ENCODE results near the gene ABHD5.

Gene ABHD5

DNA sequence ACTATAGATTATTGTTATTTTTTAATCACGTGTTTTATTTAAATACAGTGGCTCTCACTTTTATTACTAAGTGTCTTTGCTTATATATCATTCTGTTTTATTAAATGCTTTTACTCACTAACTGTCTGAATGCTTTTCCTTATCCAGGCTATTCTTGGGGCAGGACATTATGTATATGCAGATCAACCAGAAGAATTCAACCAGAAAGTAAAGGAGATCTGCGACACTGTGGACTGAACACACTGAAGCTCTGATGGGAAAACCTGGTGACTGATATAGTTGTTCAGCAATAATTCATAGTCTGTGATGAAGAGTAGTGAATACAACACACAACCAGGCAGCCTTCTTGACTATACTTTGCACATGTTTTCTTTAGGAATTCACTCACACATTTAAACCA, 27.6 kb downstream of the ABHD5 start:
- no peak for DNase-seq (ENCODE audit: low read depth, low spot score)

- DNase-seq (ENCODE audit: low read depth, low spot score): no peak
Observed at GRCh38 chr3:43723121-43723734, 32.5 kb downstream of the ABHD5 start.

DNA sequence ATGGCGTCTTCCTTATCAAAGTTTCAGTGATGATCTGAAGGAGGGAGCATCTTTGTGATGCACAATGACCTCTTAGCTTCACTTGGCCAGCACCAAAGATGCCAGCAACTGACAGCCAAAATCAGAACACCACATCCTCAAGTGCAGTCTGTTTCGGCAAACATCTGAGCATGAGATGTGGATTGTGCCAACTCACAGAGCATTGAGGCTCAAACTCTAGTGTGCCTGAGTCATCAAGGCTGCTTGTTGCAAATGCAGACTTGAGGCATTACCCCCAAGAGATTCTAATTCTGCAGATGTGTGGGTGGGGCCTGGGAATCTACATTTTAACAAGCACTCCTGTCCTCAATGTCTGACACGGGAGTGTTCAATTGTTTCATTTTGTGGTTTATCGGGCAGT, 35.8 kb downstream of the ABHD5 start:
- no peak for DNase-seq (ENCODE audit: low read depth, low spot score)

- no peak for DNase-seq (ENCODE audit: low read depth, low spot score)
Observed at GRCh38 chr3:43727930-43728329, 37.2 kb downstream of the ABHD5 start.

DNA sequence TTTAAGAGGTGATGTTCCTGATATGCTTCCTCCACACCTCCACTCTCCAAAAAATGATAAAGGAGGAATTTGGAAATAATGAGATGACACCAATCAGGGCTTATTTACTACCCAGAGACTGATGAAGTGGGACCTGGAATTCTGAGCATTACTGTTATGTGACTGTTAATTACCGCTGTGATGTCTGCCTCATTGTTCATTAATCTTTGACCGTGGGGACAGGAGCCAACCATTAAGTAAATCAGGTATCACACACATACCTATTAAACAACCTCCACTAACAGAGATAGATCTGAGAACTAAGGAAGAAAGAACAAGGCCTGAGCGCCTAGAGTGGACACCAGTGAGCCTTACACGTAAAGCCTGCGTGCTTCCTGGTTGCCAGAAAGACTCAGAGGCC, 37.7 kb downstream of the ABHD5 start:
- DNase-seq (ENCODE audit: low read depth, low spot score): no peak

- no peak for DNase-seq (ENCODE audit: low read depth, low spot score)
Observed at GRCh38 chr3:43728947-43729346, 38.2 kb downstream of the ABHD5 start.

- no peak for DNase-seq (ENCODE audit: low read depth, low spot score)
Observed at GRCh38 chr3:43729707-43730414, 39.1 kb downstream of the ABHD5 start.

GRCh38 chr3:43732747-43733425, 42.1 kb downstream of the ABHD5 start:
- DNase-seq (ENCODE audit: low read depth, low spot score): no peak

GRCh38 chr3:43733459-43734384, 43.0 kb downstream of the ABHD5 start:
- DNase-seq (ENCODE audit: low read depth, low spot score): no peak

GRCh38 chr3:43734685-43735084, 43.9 kb downstream of the ABHD5 start:
- no peak for DNase-seq (ENCODE audit: low read depth, low spot score)

DNA sequence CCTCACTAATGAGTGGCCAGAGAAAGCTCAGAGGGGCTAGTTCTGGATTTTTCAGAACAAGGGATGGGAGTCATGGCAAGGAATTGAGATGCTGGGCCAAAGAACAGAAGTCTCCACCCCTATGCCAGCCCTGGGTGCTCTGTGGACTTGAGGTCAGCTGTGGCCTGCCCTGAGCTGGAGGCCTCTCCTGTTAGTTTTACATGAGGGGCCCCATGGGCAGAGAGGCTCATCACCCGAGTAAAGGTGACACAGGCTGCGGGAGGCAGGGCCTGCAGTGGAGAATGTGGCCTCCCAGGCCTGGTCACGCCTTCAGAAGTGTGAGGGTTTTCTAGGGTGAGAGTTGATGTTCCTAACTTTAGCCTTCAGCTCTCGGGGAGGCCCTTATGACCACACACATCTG, 44.9 kb downstream of the ABHD5 start:
- no peak for DNase-seq (ENCODE audit: low read depth, low spot score)

GRCh38 chr3:43736558-43737440, 46.1 kb downstream of the ABHD5 start:
- peak; percentile 30 for DNase-seq (ENCODE audit: low read depth, low spot score)

GRCh38 chr3:43738305-43738704, 47.6 kb downstream of the ABHD5 start:
- no peak for DNase-seq (ENCODE audit: low read depth, low spot score)

GRCh38 chr3:43742920-43743319, 52.2 kb downstream of the ABHD5 start:
- DNase-seq (ENCODE audit: low read depth, low spot score): no peak

GRCh38 chr3:43747641-43748040, 56.9 kb downstream of the ABHD5 start:
- peak; percentile 21 for DNase-seq (ENCODE audit: low read depth, low spot score)

- peak; percentile 18 for DNase-seq (ENCODE audit: low read depth, low spot score)
Observed at GRCh38 chr3:43748179-43748578, 57.4 kb downstream of the ABHD5 start.

DNA sequence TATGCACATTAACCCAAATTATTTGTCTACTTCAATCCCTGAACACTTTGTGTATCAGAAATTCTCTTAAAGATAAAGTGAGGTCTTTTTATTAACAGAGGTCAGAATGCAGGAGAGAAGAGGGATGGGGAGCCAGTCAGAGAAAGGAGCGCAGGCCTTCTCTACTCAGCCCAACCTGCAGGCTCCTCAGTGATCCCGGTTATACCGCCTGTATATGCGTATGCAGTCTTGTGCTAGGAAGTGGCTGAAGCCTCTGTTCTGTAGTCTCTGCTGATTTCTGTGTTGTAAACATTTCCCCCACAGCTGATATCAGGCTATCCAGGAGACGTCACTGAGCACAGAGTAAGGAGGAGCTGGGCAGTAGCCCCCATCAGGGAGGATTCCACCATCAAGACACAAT, 57.9 kb downstream of the ABHD5 start:
- no peak for DNase-seq (ENCODE audit: low read depth, low spot score)

- DNase-seq (ENCODE audit: low read depth, low spot score): no peak
Observed at GRCh38 chr3:43752905-43753304, 62.2 kb downstream of the ABHD5 start.

DNA sequence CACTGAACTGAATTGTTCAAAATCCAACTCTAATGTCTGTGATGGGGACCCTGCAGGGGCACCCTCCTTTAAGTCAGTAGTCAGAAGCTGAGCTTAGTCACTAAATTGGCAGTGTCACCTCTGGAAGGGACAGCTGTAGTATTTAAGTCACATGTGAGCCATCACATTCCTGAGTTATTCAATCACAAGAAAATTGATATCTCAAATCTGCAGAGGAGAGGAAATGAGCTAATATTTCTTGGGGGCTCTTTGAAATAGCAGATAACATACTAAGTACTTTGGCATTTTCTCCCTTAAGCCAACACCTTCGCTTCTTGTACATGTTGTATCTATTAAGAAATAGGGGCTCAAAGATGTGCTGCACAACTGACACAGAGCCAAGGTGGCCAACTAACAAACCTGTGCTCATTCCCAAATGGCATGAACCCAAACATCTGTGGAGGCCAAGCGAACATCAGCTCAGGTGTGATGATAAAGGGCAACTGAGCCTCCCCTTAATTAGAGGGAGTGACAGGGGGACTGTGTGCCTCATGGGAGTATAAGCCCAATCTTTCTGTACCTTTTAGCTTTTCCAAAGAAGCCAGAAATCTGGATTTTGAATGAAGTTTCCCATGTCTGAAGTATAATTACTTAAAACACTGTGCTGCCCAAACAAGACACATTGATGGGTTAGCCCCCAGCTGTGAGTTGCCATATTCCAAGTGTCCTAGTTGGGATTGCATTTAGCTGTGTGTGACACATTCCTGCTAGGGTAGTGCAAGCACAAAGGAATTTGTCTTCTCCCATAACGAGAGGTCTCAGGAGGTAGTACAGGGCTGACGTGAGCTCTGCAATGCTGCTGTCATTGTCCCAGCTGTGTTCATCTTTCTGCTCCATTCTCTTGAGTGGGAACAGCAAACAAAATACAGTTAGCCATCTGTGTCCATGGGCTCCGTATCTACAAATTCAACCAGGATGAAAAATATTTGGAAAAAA, 63.3 kb downstream of the ABHD5 start:
- no peak for DNase-seq (ENCODE audit: low read depth, low spot score)
